Fibroblast of lung (primary cell): ENCODE data around the gene RREB1. TPM values are rescaled to one million over a fixed set of nuclear protein-coding genes. Genes with fewer than 3 reads are reported as not detected.

Experiments used
- DNase-seq, 2 donors: peaks; one replicate each; pipeline versions ENCODE4 v3.0.0 to v3.0.0-alpha.2; 2010; ENCODE audit warnings: low read depth in 2 of 2
- H2AFZ ChIP-seq: 2 replicates; pipeline ENCODE4 v1.5.1; 2012; ENCODE audit warnings: low read length, control low read depth, inconsistent platforms
- H3K27ac ChIP-seq: 2 replicates; pipeline ENCODE4 v1.5.1; 2011; ENCODE audit warnings: low read length, control low read depth; ENCODE audit not compliant: insufficient read depth
- H3K27me3 ChIP-seq: 2 replicates; pipeline ENCODE4 v1.5.1; 2011; ENCODE audit warnings: mild to moderate bottlenecking, low read length; ENCODE audit not compliant: control insufficient read depth, insufficient read depth
- H3K36me3 ChIP-seq: 2 replicates; pipeline ENCODE4 v1.5.1; 2011; ENCODE audit warnings: low read length; ENCODE audit not compliant: control insufficient read depth, insufficient read depth
- H3K4me1 ChIP-seq: 2 replicates; pipeline ENCODE4 v1.5.1; 2011; ENCODE audit warnings: low read length; ENCODE audit not compliant: control insufficient read depth, insufficient read depth; ENCODE audit errors: extremely low read depth
- H3K4me2 ChIP-seq: 2 replicates; pipeline ENCODE4 v1.5.1; 2011; ENCODE audit warnings: low read length, control low read depth; ENCODE audit not compliant: insufficient read depth; ENCODE audit errors: extremely low read depth
- H3K4me3 ChIP-seq, 4 experiments: fragments of 200-600 bp in 1 of 4; sonication (generic) in 1 of 4; replicated peaks in 1 of 4; 2 replicates each; pipeline ENCODE4 v1.5.1; 2011 to 2016; ENCODE audit warnings: low read length in 4 of 4, low read depth in 3 of 4, mild to moderate bottlenecking in 3 of 4, control low read depth in 2 of 4, inconsistent platforms in 1 of 4, mixed read lengths in 1 of 4; ENCODE audit not compliant: insufficient read depth in 1 of 4; ENCODE audit errors: control extremely low read depth in 1 of 4
- H3K79me2 ChIP-seq: 2 replicates; pipeline ENCODE4 v1.5.1; 2012; ENCODE audit warnings: mild to moderate bottlenecking, low read length, inconsistent platforms; ENCODE audit not compliant: control insufficient read depth, insufficient read depth
- H3K9ac ChIP-seq: 2 replicates; pipeline ENCODE4 v1.5.1; 2011; ENCODE audit warnings: mild to moderate bottlenecking, low read length, control low read depth; ENCODE audit not compliant: insufficient read depth
- H3K9me3 ChIP-seq: 2 replicates; pipeline ENCODE4 v1.5.1; 2012; ENCODE audit warnings: low read depth, low read length; ENCODE audit not compliant: control insufficient read depth, insufficient read depth
- H4K20me1 ChIP-seq: 2 replicates; pipeline ENCODE4 v1.5.1; 2011; ENCODE audit warnings: low read length; ENCODE audit not compliant: control insufficient read depth, insufficient read depth; ENCODE audit errors: extremely low read depth
- EZH2 ChIP-seq: IDR thresholded peaks from 2 replicates; pipeline ENCODE4 v1.5.1; 2012; ENCODE audit warnings: low read length, control low read depth, mild to moderate bottlenecking; ENCODE audit errors: missing control alignments
- polyA plus RNA-seq, 2 donors: library from polyadenylated mRNA; depleted of rRNA in 1 of 2; stranded (reverse) in 1 of 2; unstranded in 1 of 2; fragments of >200 nt; gene quantifications; 2 replicates each; pipeline ENCODE4 v1.2.1, GENCODE V29; 2011 to 2012; ENCODE audit warnings: missing spikeins in 1 of 2
- total RNA-seq: library from RNA; depleted of rRNA; stranded (reverse); fragments of >200 nt; gene quantifications from 2 replicates; pipeline ENCODE4 v1.2.1, GENCODE V29; 2014
- TF ChIP-seq, protein P1 (sequence below), 2 donors: IDR thresholded peaks in 1 of 2; conservative IDR thresholded peaks in 1 of 2; 1 replicate in 1 of 2; 2 replicates in 1 of 2; pipeline ENCODE4 v1.5.1; 2011 to 2012; ENCODE audit warnings: low read length in 2 of 2, control low read depth in 1 of 2, inconsistent platforms in 1 of 2, low read depth in 1 of 2, mild to moderate bottlenecking in 1 of 2

The RREB1 gene
- total and polyA plus RNA-seq, 2 donors (not counting 1 experiment from before 2014, with no cell fraction given): 2.4 to 18.8 TPM

DNA sequence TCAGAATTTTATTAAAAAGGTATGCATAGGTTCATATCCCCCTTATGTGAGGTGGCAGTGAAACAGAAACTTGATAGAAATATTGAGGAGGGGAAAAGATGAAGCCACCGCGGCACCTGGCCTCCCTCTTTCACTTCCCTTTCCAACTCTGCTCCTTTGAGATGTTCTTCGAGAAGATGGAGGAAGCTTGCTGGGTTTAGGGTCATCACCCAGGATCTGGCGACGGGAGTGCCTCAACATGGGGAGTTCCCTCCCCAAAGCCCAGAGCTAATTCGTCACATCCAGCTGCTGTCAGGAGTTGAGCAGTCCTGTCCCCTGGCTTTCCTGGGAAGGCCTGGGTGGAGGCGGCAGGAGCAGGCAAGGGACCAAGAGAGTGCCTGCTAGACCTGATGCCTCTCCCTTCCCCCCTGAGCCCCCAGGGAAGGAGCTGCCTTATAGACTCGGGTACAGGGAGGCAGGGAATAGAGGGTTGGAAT is 29.1 kb downstream of the RREB1 start:
- TF ChIP-seq, protein P1, sequence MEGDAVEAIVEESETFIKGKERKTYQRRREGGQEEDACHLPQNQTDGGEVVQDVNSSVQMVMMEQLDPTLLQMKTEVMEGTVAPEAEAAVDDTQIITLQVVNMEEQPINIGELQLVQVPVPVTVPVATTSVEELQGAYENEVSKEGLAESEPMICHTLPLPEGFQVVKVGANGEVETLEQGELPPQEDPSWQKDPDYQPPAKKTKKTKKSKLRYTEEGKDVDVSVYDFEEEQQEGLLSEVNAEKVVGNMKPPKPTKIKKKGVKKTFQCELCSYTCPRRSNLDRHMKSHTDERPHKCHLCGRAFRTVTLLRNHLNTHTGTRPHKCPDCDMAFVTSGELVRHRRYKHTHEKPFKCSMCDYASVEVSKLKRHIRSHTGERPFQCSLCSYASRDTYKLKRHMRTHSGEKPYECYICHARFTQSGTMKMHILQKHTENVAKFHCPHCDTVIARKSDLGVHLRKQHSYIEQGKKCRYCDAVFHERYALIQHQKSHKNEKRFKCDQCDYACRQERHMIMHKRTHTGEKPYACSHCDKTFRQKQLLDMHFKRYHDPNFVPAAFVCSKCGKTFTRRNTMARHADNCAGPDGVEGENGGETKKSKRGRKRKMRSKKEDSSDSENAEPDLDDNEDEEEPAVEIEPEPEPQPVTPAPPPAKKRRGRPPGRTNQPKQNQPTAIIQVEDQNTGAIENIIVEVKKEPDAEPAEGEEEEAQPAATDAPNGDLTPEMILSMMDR (conservative IDR thresholded peaks at IDR 0.05 in 1 of 2, IDR thresholded peaks at IDR 0.05 in 1 of 2; ENCODE audit: low read depth in 1 of 2, low read length in 2 of 2): no peak
- TF ChIP-seq EZH2: no peak
- Histone ChIP-seq H3K27ac (peak overlapping the region; percentile 32), H2AFZ (no peak overlapping the region), H3K27me3 (no peaks in the 10 kb centered on the region), H3K36me3 (no peaks in the 10 kb centered on the region), H3K4me3 (no peak overlapping the region), H4K20me1 (no peaks in the 10 kb centered on the region), H3K79me2 (peaks cover 80% of the 10 kb centered on the region), H3K4me2 (peak overlapping the region; percentile 15), H3K9ac (no peak overlapping the region), H3K9me3 (no peaks in the 10 kb centered on the region), H3K4me1 (peaks cover 10% of the 10 kb centered on the region)
- DNase-seq: no peak

DNA sequence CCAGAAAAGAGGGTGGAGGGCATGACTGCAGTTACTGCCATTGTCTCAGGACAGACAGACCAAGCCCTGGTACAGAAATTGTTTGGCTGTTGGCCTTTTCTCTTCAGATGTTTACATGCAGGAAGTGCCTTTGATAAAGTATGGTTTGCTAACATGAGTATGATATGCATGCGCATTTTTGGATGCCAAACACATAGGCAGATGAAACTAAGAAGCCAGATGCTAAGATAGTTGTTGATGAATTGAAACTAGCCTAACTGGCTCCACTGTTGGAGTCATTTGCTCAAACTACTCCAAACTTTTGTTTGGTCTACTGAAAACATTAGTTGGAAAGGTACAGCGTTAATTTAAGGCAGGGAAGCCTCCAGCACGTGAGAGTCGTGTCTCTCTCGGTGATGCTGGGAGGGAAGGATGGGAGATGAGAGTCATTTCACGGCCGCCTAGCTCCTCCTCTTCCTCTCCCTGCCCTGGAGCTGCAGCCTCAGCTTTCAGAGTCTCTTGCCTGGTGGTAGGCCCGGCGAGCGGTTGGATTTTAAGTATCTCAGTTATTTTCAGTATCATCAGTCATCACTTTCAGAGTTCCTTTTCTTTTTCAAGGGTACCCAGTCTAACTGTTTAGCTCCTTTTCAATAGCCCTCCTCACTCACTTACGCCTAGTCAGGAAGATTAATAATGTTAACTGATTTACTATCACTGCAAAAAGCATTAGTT is 29.7 kb downstream of the RREB1 start:
- no peaks in the 10 kb centered on the region for H3K36me3 ChIP-seq
- peak overlapping the region; percentile 15 for H3K4me2 ChIP-seq
- H3K27ac ChIP-seq: peak overlapping the region; percentile 32
- H2AFZ ChIP-seq: no peak overlapping the region
- peaks cover 81% of the 10 kb centered on the region for H3K79me2 ChIP-seq
- H3K9ac ChIP-seq: no peak overlapping the region
- H3K4me3 ChIP-seq: peak overlapping the region in 3 of 4 experiments; percentile 1 to 38 (median 5)
- peak; percentile 58 to 71 for DNase-seq
- H3K4me1 ChIP-seq: peaks cover 10% of the 10 kb centered on the region
- H3K27me3 ChIP-seq: no peaks in the 10 kb centered on the region
- H3K9me3 ChIP-seq: no peaks in the 10 kb centered on the region
- no peaks in the 10 kb centered on the region for H4K20me1 ChIP-seq
- TF ChIP-seq EZH2: no peak

DNA sequence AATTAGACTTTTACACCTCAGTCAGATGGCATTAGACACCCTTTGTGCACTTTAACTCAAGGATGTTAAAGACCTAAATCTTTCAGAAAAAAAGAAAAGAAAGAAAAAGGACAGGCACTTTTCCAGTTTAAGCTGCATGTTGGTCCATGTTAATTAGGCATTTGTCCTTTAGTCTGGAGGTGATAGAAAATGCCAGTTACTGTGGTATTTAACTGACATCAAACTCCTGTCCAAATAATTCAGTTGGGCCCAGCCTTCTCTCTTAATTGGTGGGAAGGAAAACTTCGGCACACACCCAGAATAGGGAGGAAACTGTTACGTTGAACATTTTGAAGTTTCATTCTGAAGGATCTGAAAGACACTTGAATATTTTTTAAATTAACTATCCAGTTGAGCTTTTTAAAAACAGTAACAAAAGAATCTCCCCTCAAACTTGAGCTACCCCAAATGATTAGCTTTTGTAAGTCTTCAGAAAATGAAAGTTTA is 30.3 kb downstream of the RREB1 start:
- peak overlapping the region; percentile 32 for H3K27ac ChIP-seq

More for the DNA sequence above, 30.3 kb downstream of the RREB1 start:
- Histone ChIP-seq H4K20me1 (no peaks in the 10 kb centered on the region), H3K9ac (no peak overlapping the region), H3K4me3 (peak overlapping the region in 2 of 4 experiments; percentile 5 to 13), H2AFZ (no peak overlapping the region), H3K4me2 (peak overlapping the region; percentile 41), H3K36me3 (no peaks in the 10 kb centered on the region), H3K4me1 (peaks cover 10% of the 10 kb centered on the region), H3K79me2 (peaks cover 80% of the 10 kb centered on the region), H3K9me3 (no peaks in the 10 kb centered on the region), H3K27me3 (no peaks in the 10 kb centered on the region)
- no peak for DNase-seq
- no peak for TF ChIP-seq EZH2
- TF ChIP-seq, protein P1 (conservative IDR thresholded peaks at IDR 0.05 in 1 of 2, IDR thresholded peaks at IDR 0.05 in 1 of 2; ENCODE audit: low read depth in 1 of 2, low read length in 2 of 2): no peak
